Ramos (cell line): ENCODE measurements around the gene TSC1.

Experiments
- in situ Hi-C: fragments of 300-500 bp; cut with MboI; formaldehyde crosslinking; loops from one replicate; pipeline ENCODE4 v1.14.3; 2022; ENCODE audit warnings: low sequenced_read_pairs; ENCODE audit not compliant: unreplicated experiment

TSC1 gene

DNA sequence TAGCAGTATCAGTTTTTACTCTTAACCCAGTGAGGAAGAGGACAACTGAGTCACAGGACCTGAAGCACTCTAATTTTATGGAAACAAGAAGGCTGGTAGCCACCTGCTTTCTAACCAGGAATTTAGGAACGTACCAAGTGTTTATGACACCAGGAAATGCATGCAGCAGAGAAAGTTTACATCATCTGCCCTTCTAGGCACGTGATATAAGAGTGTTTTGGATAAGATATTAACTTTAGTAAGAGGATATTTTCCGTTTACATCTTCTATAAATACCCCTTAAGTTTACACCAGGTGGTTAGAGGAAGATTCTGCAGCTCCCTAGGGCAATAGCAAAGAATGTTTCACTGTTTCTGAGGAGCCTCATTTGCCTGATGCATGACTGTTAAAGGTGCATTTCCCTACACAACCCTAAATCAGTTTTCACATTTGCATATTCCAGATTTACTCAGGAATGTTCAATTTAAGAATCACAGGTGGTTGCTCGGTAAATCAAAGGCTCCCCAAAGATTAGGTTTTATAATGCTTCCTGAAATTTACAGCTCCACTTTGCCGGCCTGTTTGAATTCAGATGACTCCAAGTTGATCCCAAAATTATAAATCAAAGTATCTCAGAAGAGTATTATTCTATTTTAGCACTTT lies 1.8 kb downstream of the TSC1 start:
- in situ Hi-C loops = no loop called here

DNA sequence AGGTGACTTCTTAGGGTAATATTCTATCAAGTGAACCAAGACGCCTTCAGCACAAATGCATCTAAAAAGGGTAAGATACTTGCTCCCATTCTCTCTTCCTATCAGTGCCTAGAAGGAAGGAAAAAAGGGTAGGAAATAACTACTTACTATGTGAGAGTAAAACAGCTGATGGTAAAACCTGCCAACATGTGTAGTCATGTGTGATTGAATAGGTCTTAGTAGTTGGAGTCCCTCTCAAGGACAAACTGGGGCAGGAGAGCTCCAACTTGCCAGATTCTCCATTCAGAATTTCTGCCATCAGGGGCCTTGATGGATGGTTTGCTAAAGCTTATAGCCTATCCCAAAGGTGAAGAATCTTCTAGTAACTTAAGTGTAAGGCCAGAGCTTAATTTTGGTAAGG lies 5.2 kb downstream of the TSC1 start:
- in situ Hi-C loops = no loop called here

GRCh38 chr9:132937463-132937901 lies 6.9 kb downstream of the TSC1 start:
- in situ Hi-C loops = no loop called here

DNA sequence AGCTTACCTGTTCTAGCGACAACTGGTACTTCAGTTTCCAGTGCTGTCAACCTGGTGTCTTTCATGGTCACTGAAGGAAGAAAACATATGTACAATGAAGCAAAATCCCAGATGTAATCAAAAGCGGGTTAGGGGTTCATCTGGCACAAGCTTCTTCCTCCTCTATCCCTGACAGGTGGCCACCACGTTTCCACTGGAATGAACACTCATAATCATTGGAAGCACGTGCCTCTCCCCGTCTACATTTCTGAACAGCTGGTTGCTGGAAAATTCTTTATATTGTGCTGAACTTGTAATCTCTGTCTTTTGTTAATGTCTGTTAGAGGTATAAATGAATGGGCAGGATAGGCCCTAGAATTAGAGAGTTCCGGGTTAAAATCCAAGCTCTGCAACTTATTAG lies 9.4 kb downstream of the TSC1 start:
- in situ Hi-C loops = no loop called here

DNA sequence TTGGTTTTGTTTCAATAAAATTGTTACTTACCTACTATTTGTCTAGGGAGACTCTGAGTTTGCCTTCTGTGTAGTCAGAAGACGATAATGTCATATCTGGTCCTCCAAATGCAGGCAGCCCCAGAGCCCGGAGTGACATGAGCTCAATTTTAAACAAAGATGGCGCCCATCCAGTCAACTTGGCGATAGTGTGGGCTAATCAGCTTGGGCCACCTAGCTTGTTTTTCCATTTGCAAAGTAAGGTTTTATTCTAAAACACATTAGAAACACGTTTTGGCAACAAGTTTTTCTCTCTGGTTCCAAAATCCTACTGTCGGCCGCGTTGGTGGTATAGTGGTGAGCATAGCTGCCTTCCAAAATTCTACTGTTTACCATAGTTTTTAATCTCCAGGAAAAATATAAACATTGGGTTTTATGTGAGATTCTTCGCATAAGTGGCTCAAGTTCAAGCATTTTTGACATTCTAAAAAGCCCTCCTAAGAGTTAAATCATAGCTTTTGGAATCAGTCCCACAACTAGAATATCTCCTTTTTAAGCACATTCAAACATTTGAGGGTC lies 13.2 kb downstream of the TSC1 start:
- in situ Hi-C loops = no loop called here

DNA sequence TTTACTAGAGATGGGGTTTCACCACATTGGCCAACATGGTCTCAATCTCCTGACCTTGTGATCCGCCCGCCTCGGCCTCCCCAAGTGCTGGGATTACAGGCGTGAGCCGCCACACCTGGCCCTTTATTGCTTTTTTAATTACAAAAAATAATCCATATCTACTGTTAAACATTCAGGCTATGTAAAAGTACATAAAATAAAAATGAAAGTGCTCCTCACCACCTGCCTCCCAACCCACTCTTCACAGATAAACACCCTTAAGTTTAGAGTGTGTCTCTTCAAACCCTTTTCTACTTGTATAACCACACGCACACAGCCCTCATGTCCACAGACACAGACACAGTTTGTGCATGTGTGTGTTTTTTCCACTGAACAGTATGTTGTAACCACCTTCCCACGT lies 16.7 kb downstream of the TSC1 start:
- in situ Hi-C loops = no loop called here

GRCh38 chr9:132923346-132923902 lies 21.0 kb downstream of the TSC1 start:
- in situ Hi-C loops = no loop called here

DNA sequence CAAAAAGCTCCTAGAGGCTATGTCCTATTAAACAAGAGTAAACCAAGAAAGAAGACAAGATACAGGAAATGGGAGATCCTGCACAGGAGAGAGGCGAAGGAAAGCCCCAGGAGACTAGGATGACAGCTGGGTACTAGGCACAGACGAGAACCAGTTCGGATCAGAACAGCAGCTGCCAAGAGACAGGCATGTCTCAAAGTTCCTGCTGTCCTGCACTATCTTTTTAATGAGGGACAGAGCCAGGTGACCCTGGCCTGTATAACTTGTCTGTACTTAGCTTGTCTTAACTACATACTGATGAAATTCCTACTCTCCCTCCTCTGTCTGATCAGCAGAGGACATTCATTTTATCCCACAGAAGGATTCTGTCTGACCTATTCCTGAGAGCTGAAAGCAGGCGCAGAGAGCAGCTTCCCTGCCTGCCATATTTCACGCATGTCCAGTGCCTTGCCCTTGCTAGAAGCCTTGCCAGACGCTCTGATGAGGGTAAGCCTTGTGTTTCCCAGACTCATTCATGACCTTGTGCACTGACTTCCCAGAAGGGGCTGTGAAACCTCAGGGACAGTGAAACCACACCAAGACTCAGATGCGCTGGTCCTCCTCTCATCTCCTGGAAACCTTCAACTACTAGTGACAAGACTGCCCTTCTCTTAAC lies 24.7 kb downstream of the TSC1 start:
- in situ Hi-C loops = no loop called here

- in situ Hi-C loops = no loop called here
Observed at GRCh38 chr9:132914924-132915323, 29.5 kb downstream of the TSC1 start.

- in situ Hi-C loops = no loop called here
Observed at GRCh38 chr9:132912131-132912530, 32.3 kb downstream of the TSC1 start.

DNA sequence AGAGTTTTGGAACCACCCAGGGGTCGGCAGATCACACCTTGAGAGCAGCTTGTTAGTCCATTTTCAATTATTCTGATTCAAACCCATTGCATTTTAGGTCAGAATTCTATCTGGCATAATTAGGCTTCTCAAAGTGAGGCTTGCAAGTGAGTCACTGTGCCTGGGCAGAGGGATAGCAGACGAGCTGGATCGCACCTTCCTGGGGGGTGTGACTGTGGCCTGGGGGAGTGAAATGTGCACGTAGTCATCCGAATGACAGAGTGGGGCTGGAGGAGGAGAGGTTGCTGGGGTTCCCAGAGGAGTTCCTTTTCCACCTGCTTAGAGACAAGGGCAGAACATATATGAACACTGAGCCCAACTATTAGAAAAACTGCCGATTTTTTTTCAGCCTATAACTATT lies 34.0 kb downstream of the TSC1 start:
- in situ Hi-C loops = no loop called here

DNA sequence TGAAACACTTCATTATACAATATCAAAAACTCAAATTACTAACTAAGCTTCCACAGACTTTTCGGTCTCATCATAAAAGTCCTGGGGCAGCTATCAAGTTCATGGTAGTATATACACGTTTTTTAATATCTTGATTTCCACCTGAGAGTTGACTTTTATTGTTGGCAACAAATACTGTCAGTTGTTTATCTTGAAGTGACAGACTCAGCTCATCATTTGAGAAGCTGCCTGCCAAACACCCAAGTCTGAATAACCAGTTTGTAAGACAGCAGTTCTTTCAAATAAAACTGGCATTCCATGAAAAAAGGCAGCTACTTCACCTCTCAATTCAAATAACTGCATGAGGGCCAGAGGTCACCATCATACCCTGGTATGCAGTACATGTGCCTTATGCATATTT lies 35.1 kb downstream of the TSC1 start:
- in situ Hi-C loops = no loop called here

DNA sequence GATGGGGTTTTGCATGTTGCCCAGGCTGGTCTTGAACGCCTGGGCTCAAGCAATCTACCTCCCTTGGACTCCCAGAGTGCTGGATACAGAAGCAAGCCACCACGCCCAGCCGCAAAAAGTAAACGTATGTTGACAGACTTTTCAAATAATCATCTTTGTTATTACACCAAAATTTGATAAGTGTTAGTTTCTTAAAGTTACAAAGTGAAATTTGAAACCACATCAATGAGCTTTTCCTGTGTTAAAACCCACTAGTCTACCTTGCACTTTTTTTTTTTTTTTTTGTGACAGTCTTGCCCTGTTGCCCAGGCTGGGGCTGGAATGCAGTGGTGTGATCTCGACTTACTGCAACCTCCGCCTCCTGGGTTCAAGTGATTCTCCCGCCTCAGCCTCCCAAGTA lies 35.8 kb downstream of the TSC1 start:
- in situ Hi-C loops = no loop called here

DNA sequence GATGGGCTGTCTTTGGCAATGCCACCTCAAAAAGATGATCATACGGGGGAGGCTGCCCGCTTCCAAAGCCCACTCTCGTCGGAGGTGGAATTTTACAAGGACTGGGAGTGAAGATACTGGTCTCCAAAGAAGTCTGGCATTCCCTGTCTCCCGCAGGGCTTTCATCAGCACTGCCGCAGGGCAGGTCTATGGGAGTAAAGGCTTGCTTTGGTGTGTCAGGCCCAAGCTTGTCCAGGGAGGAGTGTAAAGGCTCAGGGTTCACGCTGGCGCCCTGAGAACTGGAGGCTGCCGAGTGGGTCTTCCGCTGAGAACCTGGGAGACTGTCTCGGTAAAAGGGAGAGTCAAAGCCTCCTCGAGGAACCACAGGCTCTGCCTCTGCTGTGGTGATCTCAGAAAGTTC lies 38.7 kb downstream of the TSC1 start:
- in situ Hi-C loops = no loop called here

GRCh38 chr9:132903574-132904492 lies 40.6 kb downstream of the TSC1 start:
- in situ Hi-C loops = no loop called here

- in situ Hi-C loops = no loop called here
Observed at GRCh38 chr9:132901858-132902831, 42.3 kb downstream of the TSC1 start.

GRCh38 chr9:132898051-132898450 lies 46.4 kb downstream of the TSC1 start:
- in situ Hi-C loops = no loop called here

DNA sequence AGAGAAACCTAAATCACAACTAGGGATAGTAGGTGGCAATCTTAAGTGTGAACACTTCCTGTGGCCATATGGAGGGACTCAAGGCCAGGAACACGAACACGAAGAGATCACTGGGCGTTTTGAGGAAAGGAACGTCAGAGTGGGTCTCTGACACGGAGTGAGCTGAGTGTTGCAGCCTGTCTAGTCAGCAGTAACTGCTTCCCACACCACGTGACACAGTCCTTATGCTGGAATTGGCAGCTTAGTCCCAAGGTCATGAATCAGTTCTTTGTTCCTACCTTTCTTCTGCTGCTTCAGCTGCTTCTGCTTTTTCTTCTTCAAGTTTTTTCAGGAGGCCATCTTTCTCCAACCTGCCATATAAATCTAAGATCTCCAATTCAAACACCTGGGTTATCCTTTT lies 47.5 kb downstream of the TSC1 start:
- in situ Hi-C loops = no loop called here

DNA sequence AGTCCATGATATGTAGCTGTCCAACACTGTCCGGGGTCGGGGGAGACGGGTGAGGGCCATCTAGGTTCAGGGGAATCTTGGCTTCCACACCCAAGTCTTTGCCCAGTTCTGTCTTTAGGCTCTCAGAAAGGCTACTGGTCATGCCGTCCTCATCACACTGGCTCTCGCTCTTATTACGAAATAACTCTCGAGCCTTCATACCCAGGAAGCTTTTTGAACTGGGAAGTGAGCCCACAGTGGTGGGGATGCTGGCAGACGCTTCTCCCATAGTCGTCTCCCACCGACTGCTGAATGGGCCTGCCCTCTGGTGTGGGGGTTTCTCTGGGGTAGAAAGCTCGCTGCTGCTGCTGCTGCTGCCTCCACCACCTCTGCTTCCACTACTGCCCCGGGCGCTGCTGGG lies 48.2 kb downstream of the TSC1 start:
- in situ Hi-C loops = no loop called here
